ENCODE data around the gene NEK1. TPM values are rescaled to one million over a fixed set of nuclear protein-coding genes. Genes with fewer than 3 reads are reported as not detected.

The NEK1 gene
- total RNA-seq, 2 donors from 2014 or later = 12.2 to 15.1 TPM

DNA sequence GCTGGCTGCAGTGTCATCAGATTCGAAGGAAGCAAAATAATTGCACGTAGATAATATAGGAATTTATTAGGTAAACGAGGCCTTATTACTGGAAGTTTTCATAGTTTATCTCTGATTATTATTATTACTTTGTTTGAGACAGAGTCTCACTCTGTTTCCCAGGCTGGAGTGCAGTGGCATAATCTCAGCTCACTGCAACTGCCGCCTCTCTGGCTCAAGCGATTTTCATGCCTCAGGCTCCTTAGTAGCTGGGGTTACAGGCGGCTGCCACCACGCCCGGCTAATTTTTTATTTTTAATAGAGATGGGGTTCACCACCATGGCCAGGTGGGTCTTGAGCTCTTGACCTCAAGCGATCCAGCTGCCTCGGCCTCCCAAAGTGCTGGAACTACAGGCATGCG is 20.5 kb upstream of the NEK1 start:
- Histone ChIP-seq H3K4me3 (ENCODE audit: low read length) (no peak overlapping the region), H3K9me3 (ENCODE audit: control insufficient read depth, low read length) (no peaks in the 10 kb centered on the region), H3K27ac (ENCODE audit: low read depth, low read length) (no peak overlapping the region), H3K9ac (ENCODE audit: extremely low read depth, low read length, poor library complexity, severe bottlenecking) (no peak overlapping the region), H3K36me3 (ENCODE audit: control insufficient read depth, insufficient read depth, low read length) (peaks cover 20% of the 10 kb centered on the region), H3K4me1 (ENCODE audit: control insufficient read depth, insufficient read depth, low read length) (no peaks in the 10 kb centered on the region), H3K27me3 (ENCODE audit: control insufficient read depth, insufficient read depth, low read length, poor library complexity, severe bottlenecking) (no peaks in the 10 kb centered on the region)
- WGBS, 2 experiments (ENCODE audit: insufficient coverage in 1 of 2, insufficient read length in 1 of 2) = 93 to 100% methylated on average over 8 to 10 of the region's 11 CpGs
- peaks cover 34% of the 10 kb centered on the region for H3K36me3 Mint-ChIP-seq (ENCODE audit: low read depth)
- H3K4me1 Mint-ChIP-seq = peaks cover 9% of the 10 kb centered on the region
- DNase-seq = no peak
- no peak overlapping the region for H3K27ac Mint-ChIP-seq
- H3K9me3 Mint-ChIP-seq = peaks cover 15% of the 10 kb centered on the region
- TF ChIP-seq, protein P1, sequence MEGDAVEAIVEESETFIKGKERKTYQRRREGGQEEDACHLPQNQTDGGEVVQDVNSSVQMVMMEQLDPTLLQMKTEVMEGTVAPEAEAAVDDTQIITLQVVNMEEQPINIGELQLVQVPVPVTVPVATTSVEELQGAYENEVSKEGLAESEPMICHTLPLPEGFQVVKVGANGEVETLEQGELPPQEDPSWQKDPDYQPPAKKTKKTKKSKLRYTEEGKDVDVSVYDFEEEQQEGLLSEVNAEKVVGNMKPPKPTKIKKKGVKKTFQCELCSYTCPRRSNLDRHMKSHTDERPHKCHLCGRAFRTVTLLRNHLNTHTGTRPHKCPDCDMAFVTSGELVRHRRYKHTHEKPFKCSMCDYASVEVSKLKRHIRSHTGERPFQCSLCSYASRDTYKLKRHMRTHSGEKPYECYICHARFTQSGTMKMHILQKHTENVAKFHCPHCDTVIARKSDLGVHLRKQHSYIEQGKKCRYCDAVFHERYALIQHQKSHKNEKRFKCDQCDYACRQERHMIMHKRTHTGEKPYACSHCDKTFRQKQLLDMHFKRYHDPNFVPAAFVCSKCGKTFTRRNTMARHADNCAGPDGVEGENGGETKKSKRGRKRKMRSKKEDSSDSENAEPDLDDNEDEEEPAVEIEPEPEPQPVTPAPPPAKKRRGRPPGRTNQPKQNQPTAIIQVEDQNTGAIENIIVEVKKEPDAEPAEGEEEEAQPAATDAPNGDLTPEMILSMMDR (conservative IDR thresholded peaks at IDR 0.05) = no peak
- H3K27me3 Mint-ChIP-seq (ENCODE audit: insufficient read depth) = no peaks in the 10 kb centered on the region
- no peak overlapping the region for H3K4me3 Mint-ChIP-seq

DNA sequence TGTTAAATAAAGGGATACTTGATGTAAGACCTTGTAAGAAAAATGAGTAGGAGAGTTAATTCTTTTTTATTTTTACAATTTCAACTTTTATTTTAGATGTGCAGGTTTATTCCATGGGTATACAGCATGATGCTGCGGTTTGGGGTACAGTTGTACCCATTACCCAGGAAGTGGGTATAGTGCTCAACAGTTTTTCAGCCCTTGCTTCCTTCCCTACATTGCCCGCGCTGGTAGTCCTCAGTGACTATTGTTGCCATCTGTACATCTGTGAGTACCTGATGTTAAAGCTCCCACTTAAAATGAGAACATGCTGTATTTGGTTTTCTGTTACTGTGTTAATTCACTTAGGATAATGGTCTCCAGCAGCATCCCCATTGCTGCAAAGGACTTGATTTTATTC is 17.7 kb upstream of the NEK1 start:
- 92 to 100% methylated on average over 3 of the region's 3 CpGs for WGBS, 2 experiments (ENCODE audit: insufficient coverage in 1 of 2, insufficient read length in 1 of 2)
- no peak overlapping the region for H3K27ac ChIP-seq (ENCODE audit: low read depth, low read length)
- H3K36me3 ChIP-seq (ENCODE audit: control insufficient read depth, insufficient read depth, low read length) = no peaks in the 10 kb centered on the region
- TF ChIP-seq, protein P1 (conservative IDR thresholded peaks at IDR 0.05) = no peak
- no peaks in the 10 kb centered on the region for H3K9me3 ChIP-seq (ENCODE audit: control insufficient read depth, low read length)
- H3K27me3 Mint-ChIP-seq (ENCODE audit: insufficient read depth) = no peaks in the 10 kb centered on the region
- peaks cover 6% of the 10 kb centered on the region for H3K4me1 ChIP-seq (ENCODE audit: control insufficient read depth, insufficient read depth, low read length)
- no peak overlapping the region for H3K4me3 Mint-ChIP-seq
- no peak overlapping the region for H3K27ac Mint-ChIP-seq
- peaks cover 29% of the 10 kb centered on the region for H3K4me1 Mint-ChIP-seq
- no peak overlapping the region for H3K4me3 ChIP-seq (ENCODE audit: low read length)
- H3K9ac ChIP-seq (ENCODE audit: extremely low read depth, low read length, poor library complexity, severe bottlenecking) = no peak overlapping the region
- no peak for DNase-seq
- H3K36me3 Mint-ChIP-seq (ENCODE audit: low read depth) = peaks cover 18% of the 10 kb centered on the region
- peaks cover 15% of the 10 kb centered on the region for H3K9me3 Mint-ChIP-seq
- no peaks in the 10 kb centered on the region for H3K27me3 ChIP-seq (ENCODE audit: control insufficient read depth, insufficient read depth, low read length, poor library complexity, severe bottlenecking)

DNA sequence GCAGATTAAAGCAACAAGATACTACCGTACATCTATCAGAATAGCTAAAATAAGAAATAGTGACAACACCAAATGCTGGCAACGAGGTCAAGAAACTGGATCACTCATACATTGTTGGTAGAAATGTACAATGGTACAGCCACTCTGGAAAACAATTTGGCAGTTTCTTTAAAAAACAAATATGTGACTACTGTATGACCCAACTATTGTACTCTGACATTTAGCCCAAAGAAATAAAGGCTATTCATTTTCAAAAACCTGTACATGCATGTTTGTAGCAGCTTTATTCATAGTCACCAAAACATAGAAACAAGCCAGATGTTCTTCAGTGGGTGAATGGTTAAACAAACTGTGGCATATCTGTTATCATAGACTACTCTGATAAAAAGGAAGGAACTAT is 16.2 kb upstream of the NEK1 start:
- 92 to 100% methylated on average over 1 to 2 of the region's 2 CpGs for WGBS, 2 experiments (ENCODE audit: insufficient coverage in 1 of 2, insufficient read length in 1 of 2)
- no peak overlapping the region for H3K27ac ChIP-seq (ENCODE audit: low read depth, low read length)
- H3K36me3 Mint-ChIP-seq (ENCODE audit: low read depth) = peaks cover 18% of the 10 kb centered on the region

More for the DNA sequence above, 16.2 kb upstream of the NEK1 start:
- no peaks in the 10 kb centered on the region for H3K36me3 ChIP-seq (ENCODE audit: control insufficient read depth, insufficient read depth, low read length)
- DNase-seq = no peak
- no peaks in the 10 kb centered on the region for H3K27me3 Mint-ChIP-seq (ENCODE audit: insufficient read depth)
- peaks cover 29% of the 10 kb centered on the region for H3K4me1 Mint-ChIP-seq
- TF ChIP-seq, protein P1 (conservative IDR thresholded peaks at IDR 0.05) = no peak
- H3K27ac Mint-ChIP-seq = no peak overlapping the region
- H3K4me1 ChIP-seq (ENCODE audit: control insufficient read depth, insufficient read depth, low read length) = peaks cover 6% of the 10 kb centered on the region
- peaks cover 15% of the 10 kb centered on the region for H3K9me3 Mint-ChIP-seq
- H3K9me3 ChIP-seq (ENCODE audit: control insufficient read depth, low read length) = no peaks in the 10 kb centered on the region
- H3K9ac ChIP-seq (ENCODE audit: extremely low read depth, low read length, poor library complexity, severe bottlenecking) = no peak overlapping the region
- H3K4me3 Mint-ChIP-seq = no peak overlapping the region
- no peaks in the 10 kb centered on the region for H3K27me3 ChIP-seq (ENCODE audit: control insufficient read depth, insufficient read depth, low read length, poor library complexity, severe bottlenecking)
- no peak overlapping the region for H3K4me3 ChIP-seq (ENCODE audit: low read length)

Measured in endodermal cell (in vitro differentiated cells).